ENCODE measurements around the gene PPP1R16B. TPM values are rescaled to one million over a fixed set of nuclear protein-coding genes. Genes with fewer than 3 reads are reported as not detected.
A peak's percentile ranks its signal among the peaks of the same experiment; 100 is the strongest.
"Not testable (repeated sequence)": the region's sequence is repeated elsewhere in the genome, so short reads cannot be mapped to it uniquely, and the experiment has no call there.

PPP1R16B gene
- total and polyA plus RNA-seq, 5 donors from 2014 or later: 16.5 to 84.1 (median 25.1) TPM

- Histone ChIP-seq H3K4me3 (ENCODE audit: low read depth, low read length) (no peak overlapping the region), H3K9me3 (ENCODE audit: control insufficient read depth in 2 of 2, low read length in 2 of 2) (no peaks in the 10 kb centered on the region), H3K4me1 (ENCODE audit: control insufficient read depth, insufficient read depth, low read length, poor library complexity, severe bottlenecking) (peaks cover 11% of the 10 kb centered on the region), H3K27me3 (ENCODE audit: control insufficient read depth, insufficient read depth, low read length) (no peaks in the 10 kb centered on the region), H3K36me3 (ENCODE audit: control insufficient read depth, insufficient read depth, low read length) (no peaks in the 10 kb centered on the region), H3K27ac (ENCODE audit: insufficient read depth, low read length, poor library complexity, severe bottlenecking) (no peak overlapping the region)
- H3K27ac Mint-ChIP-seq: no peak overlapping the region
- H3K9me3 Mint-ChIP-seq: no peaks in the 10 kb centered on the region
- H3K36me3 Mint-ChIP-seq: no peaks in the 10 kb centered on the region
- no peak for DNase-seq
- no peaks in the 10 kb centered on the region for H3K27me3 Mint-ChIP-seq
- H3K4me1 Mint-ChIP-seq: peaks cover 7 to 15% (median 14%) of the 10 kb centered on the region in 4 donors
- no peak overlapping the region for H3K4me3 Mint-ChIP-seq
- ATAC-seq (ENCODE audit: low read depth in 2 of 2): no peak
These were observed 152.5 kb downstream of the PPP1R16B start for GRCh38 chr20:38957915-38958485.

GRCh38 chr20:38960187-38960687 lies 154.7 kb downstream of the PPP1R16B start:
- H3K36me3 ChIP-seq (ENCODE audit: control insufficient read depth, insufficient read depth, low read length); H3K36me3 Mint-ChIP-seq; H3K27ac Mint-ChIP-seq; DNase-seq; H3K27me3 Mint-ChIP-seq; H3K9me3 ChIP-seq (ENCODE audit: control insufficient read depth in 2 of 2, low read length in 2 of 2); H3K27me3 ChIP-seq (ENCODE audit: control insufficient read depth, insufficient read depth, low read length); ATAC-seq (ENCODE audit: low read depth in 2 of 2); H3K4me3 ChIP-seq (ENCODE audit: low read depth, low read length); H3K27ac ChIP-seq (ENCODE audit: insufficient read depth, low read length, poor library complexity, severe bottlenecking); H3K9me3 Mint-ChIP-seq: not testable (repeated sequence)
- H3K4me1 Mint-ChIP-seq: peaks cover 7 to 31% (median 26%) of the 10 kb centered on the region in 4 donors
- peak overlapping the region in 2 of 4 donors; percentile 25 to 96 for H3K4me3 Mint-ChIP-seq
- peaks cover 14% of the 10 kb centered on the region for H3K4me1 ChIP-seq (ENCODE audit: control insufficient read depth, insufficient read depth, low read length, poor library complexity, severe bottlenecking)

GRCh38 chr20:38961530-38962043 lies 156.1 kb downstream of the PPP1R16B start:
- Mint-ChIP-seq H3K27ac (peak overlapping the region; percentile 97 to 99 (median 98)), H3K27me3 (no peaks in the 10 kb centered on the region), H3K9me3 (no peaks in the 10 kb centered on the region), H3K36me3 (peaks cover 3% of the 10 kb centered on the region), H3K4me3 (peak overlapping the region; percentile 96 to 98 (median 96)), H3K4me1 (peaks cover 11 to 32% (median 28%) of the 10 kb centered on the region in 4 donors)
- no peak for ATAC-seq (ENCODE audit: low read depth in 2 of 2)
- no peak for DNase-seq
- Histone ChIP-seq H3K4me1 (ENCODE audit: control insufficient read depth, insufficient read depth, low read length, poor library complexity, severe bottlenecking) (peaks cover 14% of the 10 kb centered on the region), H3K27me3 (ENCODE audit: control insufficient read depth, insufficient read depth, low read length) (no peaks in the 10 kb centered on the region), H3K4me3 (ENCODE audit: low read depth, low read length) (peak overlapping the region; percentile 90), H3K9me3 (ENCODE audit: control insufficient read depth in 2 of 2, low read length in 2 of 2) (no peaks in the 10 kb centered on the region), H3K27ac (ENCODE audit: insufficient read depth, low read length, poor library complexity, severe bottlenecking) (peak overlapping the region; percentile 85), H3K36me3 (ENCODE audit: control insufficient read depth, insufficient read depth, low read length) (peaks cover 3% of the 10 kb centered on the region)

GRCh38 chr20:38962044-38962927 lies 156.8 kb downstream of the PPP1R16B start, which contains the start of gene DHX35:
Gene DHX35, plus strand, starts transcription at chr20:38962344. Its CDS starts 24 bp downstream, at chr20:38962368.
- H3K27me3 Mint-ChIP-seq: no peaks in the 10 kb centered on the region
- peaks cover 3% of the 10 kb centered on the region for H3K36me3 ChIP-seq (ENCODE audit: control insufficient read depth, insufficient read depth, low read length)

GRCh38 chr20:38962928-38963401 lies 157.5 kb downstream of the PPP1R16B start:
- Mint-ChIP-seq H3K36me3 (peaks cover 7% of the 10 kb centered on the region), H3K27ac (peak overlapping the region; percentile 84 to 97 (median 91)), H3K4me1 (peaks cover 11 to 34% (median 28%) of the 10 kb centered on the region in 4 donors), H3K9me3 (no peaks in the 10 kb centered on the region), H3K4me3 (peak overlapping the region; percentile 96 to 98 (median 96)), H3K27me3 (no peaks in the 10 kb centered on the region)
- Histone ChIP-seq H3K9me3 (ENCODE audit: control insufficient read depth in 2 of 2, low read length in 2 of 2) (no peaks in the 10 kb centered on the region), H3K36me3 (ENCODE audit: control insufficient read depth, insufficient read depth, low read length) (peaks cover 3% of the 10 kb centered on the region), H3K27ac (ENCODE audit: insufficient read depth, low read length, poor library complexity, severe bottlenecking) (peak overlapping the region; percentile 85), H3K4me3 (ENCODE audit: low read depth, low read length) (peak overlapping the region; percentile 87), H3K4me1 (ENCODE audit: control insufficient read depth, insufficient read depth, low read length, poor library complexity, severe bottlenecking) (peaks cover 14% of the 10 kb centered on the region), H3K27me3 (ENCODE audit: control insufficient read depth, insufficient read depth, low read length) (no peaks in the 10 kb centered on the region)
- ATAC-seq (ENCODE audit: low read depth in 2 of 2) (no peak), DNase-seq (peak in 1 of 3 donors; percentile 25)

More at GRCh38 chr20:38962044-38962927, 156.8 kb downstream of the PPP1R16B start, which contains the start of gene DHX35:
- peak within 1 kb of the TSS; percentile 97 to 99 (median 98) for H3K27ac Mint-ChIP-seq
- peaks cover 11 to 34% (median 28%) of the 10 kb centered on the region in 4 donors for H3K4me1 Mint-ChIP-seq
- H3K36me3 Mint-ChIP-seq: peaks cover 3% of the 10 kb centered on the region
- DNase-seq (peak; percentile 98 to 99 (median 98)), ATAC-seq (ENCODE audit: low read depth in 2 of 2) (peak; percentile 99 to 100)
- H3K4me3 Mint-ChIP-seq: peak within 1 kb of the TSS; percentile 96 to 98 (median 96)
- H3K9me3 Mint-ChIP-seq: no peaks in the 10 kb centered on the region
- Histone ChIP-seq H3K4me1 (ENCODE audit: control insufficient read depth, insufficient read depth, low read length, poor library complexity, severe bottlenecking) (peaks cover 14% of the 10 kb centered on the region), H3K27ac (ENCODE audit: insufficient read depth, low read length, poor library complexity, severe bottlenecking) (peak within 1 kb of the TSS; percentile 85), H3K27me3 (ENCODE audit: control insufficient read depth, insufficient read depth, low read length) (no peaks in the 10 kb centered on the region), H3K9me3 (ENCODE audit: control insufficient read depth in 2 of 2, low read length in 2 of 2) (no peaks in the 10 kb centered on the region), H3K4me3 (ENCODE audit: low read depth, low read length) (peak within 1 kb of the TSS; percentile 90)

GRCh38 chr20:38963745-38964144 lies 158.2 kb downstream of the PPP1R16B start:
- Histone ChIP-seq H3K4me3 (ENCODE audit: low read depth, low read length) (no peak overlapping the region), H3K4me1 (ENCODE audit: control insufficient read depth, insufficient read depth, low read length, poor library complexity, severe bottlenecking) (peaks cover 14% of the 10 kb centered on the region), H3K9me3 (ENCODE audit: control insufficient read depth in 2 of 2, low read length in 2 of 2) (no peaks in the 10 kb centered on the region), H3K27me3 (ENCODE audit: control insufficient read depth, insufficient read depth, low read length) (no peaks in the 10 kb centered on the region), H3K27ac (ENCODE audit: insufficient read depth, low read length, poor library complexity, severe bottlenecking) (no peak overlapping the region), H3K36me3 (ENCODE audit: control insufficient read depth, insufficient read depth, low read length) (peaks cover 3% of the 10 kb centered on the region)
- H3K4me3 Mint-ChIP-seq: peak overlapping the region in 3 of 4 donors; percentile 11 to 23 (median 21)
- no peaks in the 10 kb centered on the region for H3K27me3 Mint-ChIP-seq
- H3K4me1 Mint-ChIP-seq: peaks cover 11 to 34% (median 28%) of the 10 kb centered on the region in 4 donors
- no peak overlapping the region for H3K27ac Mint-ChIP-seq
- DNase-seq (no peak), ATAC-seq (ENCODE audit: low read depth in 2 of 2) (no peak)
- H3K9me3 Mint-ChIP-seq: no peaks in the 10 kb centered on the region
- peaks cover 7% of the 10 kb centered on the region for H3K36me3 Mint-ChIP-seq

- H3K4me3 Mint-ChIP-seq: peak overlapping the region in 2 of 4 donors; percentile 6 to 14
- Histone ChIP-seq H3K4me3 (ENCODE audit: low read depth, low read length) (no peak overlapping the region), H3K9me3 (ENCODE audit: control insufficient read depth in 2 of 2, low read length in 2 of 2) (no peaks in the 10 kb centered on the region), H3K27ac (ENCODE audit: insufficient read depth, low read length, poor library complexity, severe bottlenecking) (no peak overlapping the region), H3K4me1 (ENCODE audit: control insufficient read depth, insufficient read depth, low read length, poor library complexity, severe bottlenecking) (peaks cover 14% of the 10 kb centered on the region), H3K36me3 (ENCODE audit: control insufficient read depth, insufficient read depth, low read length) (peaks cover 16% of the 10 kb centered on the region), H3K27me3 (ENCODE audit: control insufficient read depth, insufficient read depth, low read length) (no peaks in the 10 kb centered on the region)
- DNase-seq (no peak), ATAC-seq (ENCODE audit: low read depth in 2 of 2) (no peak)
- peaks cover 11 to 35% (median 28%) of the 10 kb centered on the region in 4 donors for H3K4me1 Mint-ChIP-seq
- H3K27me3 Mint-ChIP-seq: no peaks in the 10 kb centered on the region
- H3K27ac Mint-ChIP-seq: no peak overlapping the region
- no peaks in the 10 kb centered on the region for H3K9me3 Mint-ChIP-seq
- peaks cover 15% of the 10 kb centered on the region for H3K36me3 Mint-ChIP-seq
These were observed 159.8 kb downstream of the PPP1R16B start for GRCh38 chr20:38965264-38965663.

Measured in CD4-positive, CD25-positive, alpha-beta regulatory T cell (primary cell).